ENCODE results near the gene ANKRD1.

- TF ChIP-seq CTCF (IDR thresholded peaks at IDR 0.05; ENCODE audit: borderline replicate concordance, extremely low read depth, low read length, poor library complexity, severe bottlenecking) (no peak), EZH2 (IDR thresholded peaks at IDR 0.05; ENCODE audit: borderline replicate concordance, low read depth, low read length, severe bottlenecking) (no peak)
Observed at GRCh38 chr10:90959826-90960225, 38.9 kb upstream of the ANKRD1 start.
